Activated naive CD4-positive, alpha-beta T cell treated with anti-CD3 and anti-CD28 coated beads, Interleukin-2, amount 10 ng/mL, durations not matched to agents 7 days and 5 days (primary cell): Measurements from ENCODE around the gene C11orf58.

ENCODE experiments used
- CTCF ChIA-PET: fragments of 350-600 bp; sonication (Branson Sonifier 250); formaldehyde crosslinking; loops from one replicate; lab custom pipeline; 2021; ENCODE audit warnings: antibody characterized with exemption; lab: Charles Lee
- DNase-seq: peaks from one replicate; pipeline ENCODE4 v3.0.0-alpha.2; 2020
- H3K27ac Mint-ChIP-seq: one replicate; pipeline ENCODE4 v1.8.0; 2021; ENCODE audit warnings: mild to moderate bottlenecking, moderate library complexity, mixed read lengths
- H3K27me3 Mint-ChIP-seq: one replicate; pipeline ENCODE4 v1.8.0; 2021; ENCODE audit warnings: mild to moderate bottlenecking, mixed read lengths
- H3K36me3 Mint-ChIP-seq: one replicate; pipeline ENCODE4 v1.8.0; 2021; ENCODE audit warnings: mixed read lengths
- H3K4me1 Mint-ChIP-seq: one replicate; pipeline ENCODE4 v1.8.0; 2021; ENCODE audit warnings: mixed read lengths
- H3K4me3 Mint-ChIP-seq: one replicate; pipeline ENCODE4 v1.8.0; 2021; ENCODE audit warnings: mild to moderate bottlenecking, moderate library complexity, mixed read lengths
- H3K9me3 Mint-ChIP-seq: one replicate; pipeline ENCODE4 v1.8.0; 2021; ENCODE audit warnings: mixed read lengths

C11orf58 gene

GRCh38 chr11:16749666-16750065 lies 11.2 kb downstream of the C11orf58 start:
- Mint-ChIP-seq H3K27ac (no peak overlapping the region), H3K4me3 (no peak overlapping the region), H3K36me3 (peaks cover 66% of the 10 kb centered on the region), H3K9me3 (no peaks in the 10 kb centered on the region), H3K27me3 (no peaks in the 10 kb centered on the region), H3K4me1 (peaks cover 11% of the 10 kb centered on the region)
- no peak for DNase-seq
- CTCF ChIA-PET = interaction anchor here (1.0 to 1.5 kb wide), 3 partner anchors 33 to 39 kb away, joined by 3 to 8 read pairs (median 5); no protein-coding TSS in a partner anchor

- CTCF ChIA-PET = interaction anchor here (1.0 to 1.5 kb wide), 4 partner anchors 11 to 38 kb away, joined by 3 to 5 read pairs (median 3); no protein-coding TSS in a partner anchor
- no peak for DNase-seq
- no peaks in the 10 kb centered on the region for H3K9me3 Mint-ChIP-seq
- H3K27me3 Mint-ChIP-seq = no peaks in the 10 kb centered on the region
- H3K4me3 Mint-ChIP-seq = no peak overlapping the region
- H3K36me3 Mint-ChIP-seq = peaks cover 62% of the 10 kb centered on the region
- peaks cover 7% of the 10 kb centered on the region for H3K4me1 Mint-ChIP-seq
- no peak overlapping the region for H3K27ac Mint-ChIP-seq
Measured at GRCh38 chr11:16750417-16750816, 12.0 kb downstream of the C11orf58 start.

DNA sequence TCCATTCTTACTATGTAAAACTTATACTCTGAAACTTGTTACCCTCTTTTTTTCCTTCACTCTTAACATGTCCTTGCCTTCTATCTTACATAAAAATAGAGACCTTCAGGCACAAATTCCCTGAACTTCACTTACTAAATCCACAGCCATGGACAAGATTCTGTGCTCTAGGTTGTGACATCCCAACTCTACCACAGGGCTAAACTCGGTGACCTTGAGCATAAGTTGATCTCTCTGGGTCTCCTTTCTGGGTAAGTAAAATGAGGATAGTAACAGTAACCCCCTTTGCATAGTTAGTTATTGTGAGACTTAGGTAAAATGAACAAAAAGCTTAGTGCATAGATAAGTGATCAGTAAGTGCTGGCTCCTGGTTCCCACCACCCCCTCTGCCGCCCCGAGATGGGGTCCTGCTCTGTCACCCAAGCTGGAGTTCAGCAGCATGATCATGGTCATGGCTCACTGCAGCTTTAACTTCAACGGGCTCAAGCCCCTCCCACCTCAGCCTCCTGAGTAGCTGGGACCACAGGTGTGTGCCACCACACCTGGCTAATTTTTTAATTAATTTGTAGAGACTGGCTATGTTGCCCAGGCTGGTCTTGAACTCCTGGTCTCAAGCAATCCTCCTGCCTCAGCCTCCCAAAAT lies 20.1 kb downstream of the C11orf58 start:
- Mint-ChIP-seq H3K4me1 (peaks cover 9% of the 10 kb centered on the region), H3K36me3 (peaks cover 35% of the 10 kb centered on the region), H3K9me3 (no peaks in the 10 kb centered on the region), H3K27ac (no peak overlapping the region), H3K4me3 (no peak overlapping the region), H3K27me3 (no peaks in the 10 kb centered on the region)
- CTCF ChIA-PET = no interaction called here
- no peak for DNase-seq

GRCh38 chr11:16759857-16760508 lies 21.5 kb downstream of the C11orf58 start:
- Mint-ChIP-seq H3K36me3 (peaks cover 26% of the 10 kb centered on the region), H3K9me3 (no peaks in the 10 kb centered on the region), H3K4me3 (no peak overlapping the region), H3K27me3 (peaks cover 7% of the 10 kb centered on the region), H3K27ac (no peak overlapping the region), H3K4me1 (peaks cover 9% of the 10 kb centered on the region)
- CTCF ChIA-PET = no interaction called here
- DNase-seq = no peak

- peaks cover 6% of the 10 kb centered on the region for H3K36me3 Mint-ChIP-seq
- no peaks in the 10 kb centered on the region for H3K9me3 Mint-ChIP-seq
- peaks cover 9% of the 10 kb centered on the region for H3K4me1 Mint-ChIP-seq
- H3K4me3 Mint-ChIP-seq = no peak overlapping the region
- no peak for DNase-seq
- peaks cover 13% of the 10 kb centered on the region for H3K27me3 Mint-ChIP-seq
- CTCF ChIA-PET = no interaction called here
- no peak overlapping the region for H3K27ac Mint-ChIP-seq
Measured at GRCh38 chr11:16763746-16764145, 25.3 kb downstream of the C11orf58 start.

GRCh38 chr11:16764888-16765287 lies 26.4 kb downstream of the C11orf58 start:
- Mint-ChIP-seq H3K4me1 (peaks cover 2% of the 10 kb centered on the region), H3K9me3 (no peaks in the 10 kb centered on the region), H3K27ac (no peak overlapping the region), H3K36me3 (no peaks in the 10 kb centered on the region), H3K27me3 (peaks cover 20% of the 10 kb centered on the region), H3K4me3 (no peak overlapping the region)
- DNase-seq = no peak
- CTCF ChIA-PET = no interaction called here

- Mint-ChIP-seq H3K4me3 (no peak overlapping the region), H3K36me3 (no peaks in the 10 kb centered on the region), H3K27ac (no peak overlapping the region), H3K4me1 (no peaks in the 10 kb centered on the region), H3K9me3 (no peaks in the 10 kb centered on the region), H3K27me3 (peaks cover 20% of the 10 kb centered on the region)
- CTCF ChIA-PET = no interaction called here
- DNase-seq = no peak
Measured at GRCh38 chr11:16767137-16767536, 28.7 kb downstream of the C11orf58 start.

GRCh38 chr11:16767957-16768356 lies 29.5 kb downstream of the C11orf58 start:
- Mint-ChIP-seq H3K9me3 (no peaks in the 10 kb centered on the region), H3K27ac (no peak overlapping the region), H3K4me1 (no peaks in the 10 kb centered on the region), H3K27me3 (peaks cover 20% of the 10 kb centered on the region), H3K36me3 (no peaks in the 10 kb centered on the region), H3K4me3 (no peak overlapping the region)
- DNase-seq = no peak
- CTCF ChIA-PET = interaction anchor here (0.5 kb wide), 1 partner anchor 104 kb away, joined by 3 read pairs; no protein-coding TSS in a partner anchor

DNA sequence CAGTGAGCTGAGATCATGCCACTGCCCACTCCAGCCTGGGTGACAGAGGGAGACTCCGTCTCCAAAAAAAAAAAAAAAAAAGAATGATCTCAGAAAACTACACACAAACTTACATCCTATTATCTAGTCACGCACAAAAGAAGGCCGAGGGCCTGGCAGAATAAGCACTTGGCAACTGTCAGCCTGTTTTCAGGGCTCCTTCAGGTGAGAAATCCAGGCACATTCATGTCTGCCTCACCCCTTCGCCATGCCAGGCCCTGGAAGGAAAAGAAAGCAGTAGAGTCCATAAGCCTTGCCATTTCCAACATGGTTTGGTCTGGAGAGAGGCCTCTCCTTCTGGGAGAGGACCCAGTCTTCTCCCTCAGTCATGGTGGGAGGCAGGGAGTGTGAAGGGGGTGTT lies 30.9 kb downstream of the C11orf58 start:
- Mint-ChIP-seq H3K4me1 (no peaks in the 10 kb centered on the region), H3K27me3 (peaks cover 26% of the 10 kb centered on the region), H3K27ac (no peak overlapping the region), H3K9me3 (no peaks in the 10 kb centered on the region), H3K36me3 (no peaks in the 10 kb centered on the region), H3K4me3 (no peak overlapping the region)
- CTCF ChIA-PET = interaction anchor here (1.3 kb wide), 1 partner anchor 14 kb away, joined by 3 read pairs; no protein-coding TSS in a partner anchor
- no peak for DNase-seq

GRCh38 chr11:16770016-16770415 lies 31.6 kb downstream of the C11orf58 start:
- Mint-ChIP-seq H3K27me3 (peaks cover 28% of the 10 kb centered on the region), H3K4me1 (no peaks in the 10 kb centered on the region)

DNA sequence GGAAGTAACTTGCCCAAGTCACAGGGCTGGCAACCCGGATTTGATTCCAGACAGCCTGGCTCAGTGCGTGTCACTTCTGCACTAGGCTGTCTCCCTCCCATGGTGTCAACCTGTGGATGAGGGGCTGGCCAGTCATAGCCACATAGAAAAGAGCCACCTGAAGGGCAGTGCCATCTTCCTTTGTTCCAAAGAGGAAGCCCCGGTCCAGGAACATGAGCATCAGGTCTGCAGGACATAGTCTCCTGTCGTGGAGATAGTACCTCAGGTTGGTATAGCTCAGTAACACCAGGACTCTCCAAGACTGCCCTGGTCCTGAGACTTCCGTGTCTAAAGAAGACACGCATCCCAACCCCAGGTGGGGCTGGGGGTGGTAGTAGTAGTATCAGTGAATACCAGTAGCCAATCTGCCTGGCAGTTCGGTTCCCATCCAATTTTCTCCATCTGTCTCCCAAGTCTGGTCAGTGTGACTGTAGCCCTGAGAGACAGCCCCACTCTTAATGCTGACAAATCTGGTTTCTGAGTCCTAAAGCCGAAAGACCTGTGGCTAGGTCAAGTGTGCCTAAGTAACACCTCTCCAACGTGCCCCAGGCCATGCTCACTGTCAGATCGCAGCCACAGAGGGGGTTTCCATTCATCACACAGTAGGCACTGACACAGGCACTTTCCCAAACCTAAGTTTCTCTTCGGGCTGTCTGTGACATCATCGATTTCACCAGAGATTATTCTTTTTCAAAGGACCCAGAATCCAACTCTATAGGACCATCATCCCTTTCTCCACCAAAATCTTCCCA lies 33.1 kb downstream of the C11orf58 start:
- H3K9me3 Mint-ChIP-seq = no peaks in the 10 kb centered on the region
- peaks cover 22% of the 10 kb centered on the region for H3K27me3 Mint-ChIP-seq
- CTCF ChIA-PET = interaction anchor here (4.9 kb wide), 1 partner anchor 14 kb away, joined by 19 read pairs; no protein-coding TSS in a partner anchor
- H3K27ac Mint-ChIP-seq = no peak overlapping the region
- no peak for DNase-seq
- no peaks in the 10 kb centered on the region for H3K4me1 Mint-ChIP-seq
- no peak overlapping the region for H3K4me3 Mint-ChIP-seq
- H3K36me3 Mint-ChIP-seq = no peaks in the 10 kb centered on the region

More at GRCh38 chr11:16770016-16770415, 31.6 kb downstream of the C11orf58 start:
- Mint-ChIP-seq H3K9me3 (no peaks in the 10 kb centered on the region), H3K27ac (no peak overlapping the region), H3K4me3 (no peak overlapping the region), H3K36me3 (no peaks in the 10 kb centered on the region)
- DNase-seq = no peak
- CTCF ChIA-PET = no interaction called here

DNA sequence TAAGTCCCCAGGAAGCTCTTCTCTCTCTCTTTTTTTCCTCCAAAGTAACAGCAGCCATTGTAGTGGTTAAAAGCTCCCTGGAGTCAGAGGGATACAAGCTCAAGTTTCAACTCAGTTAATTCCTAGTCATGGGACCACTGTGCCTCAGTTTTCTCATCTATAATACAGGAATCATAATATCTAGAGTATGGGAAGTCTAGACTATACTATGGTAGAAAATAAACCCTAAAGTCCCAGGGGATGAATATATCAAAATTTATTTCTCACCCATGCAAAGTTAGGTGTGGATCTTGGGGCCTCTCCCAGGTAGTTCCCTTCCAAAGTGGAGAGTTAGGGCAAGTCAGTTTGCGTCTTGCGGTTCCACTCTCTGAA lies 33.7 kb downstream of the C11orf58 start:
- no peak overlapping the region for H3K4me3 Mint-ChIP-seq
- H3K27ac Mint-ChIP-seq = no peak overlapping the region
- CTCF ChIA-PET = interaction anchor here (4.9 kb wide), 1 partner anchor 14 kb away, joined by 19 read pairs; no protein-coding TSS in a partner anchor
- no peaks in the 10 kb centered on the region for H3K36me3 Mint-ChIP-seq
- peaks cover 22% of the 10 kb centered on the region for H3K27me3 Mint-ChIP-seq
- DNase-seq = no peak
- no peaks in the 10 kb centered on the region for H3K9me3 Mint-ChIP-seq
- H3K4me1 Mint-ChIP-seq = no peaks in the 10 kb centered on the region

- CTCF ChIA-PET = interaction anchor here (0.5 to 4.9 kb wide), 4 partner anchors 9 to 312 kb away, joined by 3 to 19 read pairs (median 7); no protein-coding TSS in a partner anchor
- Mint-ChIP-seq H3K27ac (no peak overlapping the region), H3K4me1 (no peaks in the 10 kb centered on the region), H3K36me3 (no peaks in the 10 kb centered on the region), H3K4me3 (no peak overlapping the region), H3K9me3 (no peaks in the 10 kb centered on the region), H3K27me3 (peaks cover 19% of the 10 kb centered on the region)
- DNase-seq = no peak
Measured at GRCh38 chr11:16773981-16774935, 35.8 kb downstream of the C11orf58 start.
